Heart left ventricle (tissue), 16 donors: ENCODE results near the gene CMC1. TPM values are rescaled to one million over a fixed set of nuclear protein-coding genes. Genes with fewer than 3 reads are reported as not detected.

Source experiments
- ATAC-seq, 4 donors: fragments of 200-7000 bp; cut with Tn5 transposase; one replicate each; pipeline ENCODE4 v1.9.1; 2020 to 2022; ENCODE audit warnings: moderate library complexity in 4 of 4, mild to moderate bottlenecking in 3 of 4, moderate number of reproducible peaks in 1 of 4
- DNase-seq, 5 donors: peaks; one replicate each; pipeline ENCODE4 v3.0.0-alpha.2; 2020
- H3K27ac ChIP-seq, 12 donors: fragments of 200-600 bp; sonication (generic) in 4 of 12; one replicate each; pipeline versions ENCODE4 v1.5.0 to v1.8.0; 2016 to 2022; ENCODE audit warnings: mild to moderate bottlenecking in 2 of 12
- H3K27me3 ChIP-seq, 9 donors: fragments of 200-600 bp; sonication (generic) in 2 of 9; one replicate each; pipeline versions ENCODE4 v1.5.1 to v1.8.0; 2016 to 2022; ENCODE audit warnings: mild to moderate bottlenecking in 3 of 9
- H3K36me3 ChIP-seq, 9 donors: fragments of 200-600 bp; sonication (generic) in 2 of 9; one replicate each; pipeline versions ENCODE4 v1.5.0 to v1.8.0; 2018 to 2022; ENCODE audit warnings: mild to moderate bottlenecking in 2 of 9
- H3K4me1 ChIP-seq, 12 donors: fragments of 200-600 bp; sonication (generic) in 4 of 12; one replicate each; pipeline versions ENCODE4 v1.5.0 to v1.8.0; 2016 to 2022; ENCODE audit warnings: mild to moderate bottlenecking in 3 of 12
- H3K4me3 ChIP-seq, 12 donors: fragments of 200-600 bp; sonication (generic) in 4 of 12; one replicate each; pipeline versions ENCODE4 v1.5.0 to v1.8.0; 2017 to 2022; ENCODE audit warnings: mild to moderate bottlenecking in 9 of 12, moderate library complexity in 4 of 12
- H3K9me3 ChIP-seq, 12 donors: fragments of 200-600 bp; sonication (generic) in 4 of 12; one replicate each; pipeline versions ENCODE4 v1.5.0 to v1.8.0; 2016 to 2022; ENCODE audit warnings: mild to moderate bottlenecking in 1 of 12
- CTCF ChIP-seq, 12 donors: fragments of 200-600 bp; sonication (generic) in 4 of 12; IDR thresholded peaks; one replicate each; pipeline versions ENCODE4 v1.5.0 to v1.8.0; 2018 to 2022; ENCODE audit warnings: antibody characterized with exemption in 12 of 12, mild to moderate bottlenecking in 5 of 12
- POLR2A ChIP-seq, 2 donors: fragments of 450-650 bp; IDR thresholded peaks; one replicate each; pipeline ENCODE4 v1.6.1; 2017; ENCODE audit warnings: antibody characterized with exemption in 2 of 2, mild to moderate bottlenecking in 2 of 2, moderate library complexity in 2 of 2
- WGBS, 4 donors: extraction: QIAGEN DNeasy Blood & Tissue Kit in 2 of 4; methylation state at CpG; one replicate each; pipeline versions ENCODE4 v1.1.5 to v1.1.7; 2013 to 2018; 5-methylcytosine and 5-hydroxymethylcytosine counted together
- intact Hi-C, 10 donors: fragments of 100-400 bp; cut with DNase I; formaldehyde crosslinking; loops; one replicate each; pipeline versions ENCODE4 v1.11.1 to v1.14.2; 2022
- polyA plus RNA-seq, 2 donors: library from polyadenylated mRNA; stranded (reverse); fragments of 200-250 nt; gene quantifications; one replicate each; pipeline ENCODE4 v1.2.3, GENCODE V29; 2013
- total RNA-seq, 9 donors: library from RNA; depleted of rRNA in 2 of 9; stranded (reverse); fragments of >200 nt in 2 of 9; fragmentation: NEBNext Ultra II Directional in 3 of 9; extraction: Animal tissue kit (Norgen Biotek cat#: 25700) in 3 of 9; gene quantifications; one replicate each; pipeline versions ENCODE4 v1.1.0 to v1.2.4, GENCODE V29; 2016 to 2023
- donor health status: ischemic (EF 13 %, LVEDD 7.1; RV severe dilation, severe dysfunction).
- donor health status: healthy with polysubstance abuse.
- donor health status: DM: no; HTN: yes; CAD: no.
- donor health status: DM: no; HTN: no; CAD: no.
- donor health status: ischemic (EF 25% LVEDD 6.9; RV normal size, moderate dysfunction).
- donor health status: ischemic (EF 25% LVEDD 5.7; RV mildly dilated, moderate dysfunction).
- donor health status: healthy.
- donor health status: DM: yes; HTN: yes; CAD: no.
- donor health status: ischemic (EF 35%, LVEDD 5.7; RV mildly dilated, moderate dysfunction).
- donor health status: nonischemic (EF 11% LVEDD 7.7; RV severe dilation, severe dysfunction).
- donor health status: DM: yes; HTN: yes; CAD: no.
- donor health status: PGD.
- donor health status: ischemic (EF 29% LVEDD 5.4; RV normal size, mild dysfunction).
- donor health status: nonischemic (EF 23%, LVEDD 6.1; RV moderate dilation, normal function).

CMC1 gene
- total and polyA plus RNA-seq, 11 donors: 14.9 to 106 (median 27.6) TPM

GRCh38 chr3:28315711-28316110, 74.3 kb downstream of the CMC1 start:
- H3K27ac ChIP-seq: no peak overlapping the region
- no peak for ATAC-seq
- no peaks in the 10 kb centered on the region for H3K4me1 ChIP-seq
- H3K9me3 ChIP-seq: no peaks in the 10 kb centered on the region
- H3K4me3 ChIP-seq: no peak overlapping the region
- intact Hi-C loops: no loop called here
- no peak for DNase-seq
- TF ChIP-seq POLR2A (IDR thresholded peaks at IDR 0.05) (no peak), CTCF (IDR thresholded peaks at IDR 0.05) (no peak)
- 88 to 95% (median 93%) methylated on average over 1 of the region's 1 CpG for WGBS, 4 donors
- H3K36me3 ChIP-seq: peaks cover 0 to 36% (median 14%) of the 10 kb centered on the region in 9 donors
- no peaks in the 10 kb centered on the region for H3K27me3 ChIP-seq

DNA sequence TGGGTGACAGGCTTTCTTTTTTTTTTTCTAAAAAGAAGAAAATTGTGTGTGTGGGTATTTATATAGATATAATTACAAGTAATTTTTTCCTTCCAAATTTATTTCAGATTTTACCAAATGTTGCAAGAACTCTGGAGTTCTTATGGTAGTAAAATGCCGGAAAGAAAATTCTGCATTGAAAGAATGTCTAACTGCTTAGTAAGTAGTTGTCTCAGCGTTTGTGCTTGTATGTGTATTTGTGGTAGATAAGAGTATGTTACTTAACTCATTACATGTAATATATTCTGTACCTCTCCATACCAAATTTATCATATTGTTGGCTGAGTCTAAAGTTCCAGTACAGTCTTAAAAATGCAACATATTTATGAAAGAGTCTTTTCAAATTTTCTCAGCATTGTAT, 74.8 kb downstream of the CMC1 start:
- TF ChIP-seq POLR2A (IDR thresholded peaks at IDR 0.05): no peak
- no peak for TF ChIP-seq CTCF (IDR thresholded peaks at IDR 0.05)
- ATAC-seq (no peak), DNase-seq (no peak)
- H3K9me3 ChIP-seq: no peaks in the 10 kb centered on the region
- H3K4me3 ChIP-seq: no peak overlapping the region
- peaks cover 0 to 41% (median 19%) of the 10 kb centered on the region in 9 donors for H3K36me3 ChIP-seq
- no peak overlapping the region for H3K27ac ChIP-seq
- WGBS, 4 donors: 77 to 84% (median 82%) methylated on average over 2 of the region's 2 CpGs
- no peaks in the 10 kb centered on the region for H3K27me3 ChIP-seq
- H3K4me1 ChIP-seq: no peaks in the 10 kb centered on the region
- intact Hi-C loops: no loop called here

- H3K4me1 ChIP-seq: no peaks in the 10 kb centered on the region
- peak in 2 of 4 donors; percentile 59 to 62 for ATAC-seq
Measured at GRCh38 chr3:28317438-28318022, 76.1 kb downstream of the CMC1 start.

GRCh38 chr3:28320981-28321380, 79.6 kb downstream of the CMC1 start:
- no peak for ATAC-seq

More at GRCh38 chr3:28317438-28318022, 76.1 kb downstream of the CMC1 start:
- Histone ChIP-seq H3K27ac (no peak overlapping the region), H3K36me3 (peaks cover 0 to 53% (median 22%) of the 10 kb centered on the region in 9 donors), H3K9me3 (no peaks in the 10 kb centered on the region), H3K4me3 (no peak overlapping the region), H3K27me3 (no peaks in the 10 kb centered on the region)
- intact Hi-C loops: no loop called here
- DNase-seq: no peak
- WGBS, 4 donors: 30 to 45% (median 38%) methylated on average over 2 of the region's 2 CpGs
- TF ChIP-seq POLR2A (IDR thresholded peaks at IDR 0.05): no peak
- TF ChIP-seq CTCF (IDR thresholded peaks at IDR 0.05): peak; percentile 32 to 67 (median 44)

More at GRCh38 chr3:28320981-28321380, 79.6 kb downstream of the CMC1 start:
- H3K27ac ChIP-seq: no peak overlapping the region
- no peaks in the 10 kb centered on the region for H3K4me1 ChIP-seq
- intact Hi-C loops: loop anchor here in 1 of 10 donors (10.0 kb wide), 1 partner anchor 606 kb away; no protein-coding TSS in a partner anchor
- peaks cover 0 to 87% (median 53%) of the 10 kb centered on the region in 9 donors for H3K36me3 ChIP-seq
- TF ChIP-seq POLR2A (IDR thresholded peaks at IDR 0.05) (no peak), CTCF (IDR thresholded peaks at IDR 0.05) (no peak)
- no peaks in the 10 kb centered on the region for H3K27me3 ChIP-seq
- no peak for DNase-seq
- H3K9me3 ChIP-seq: no peaks in the 10 kb centered on the region
- no peak overlapping the region for H3K4me3 ChIP-seq
